NCI-H82 (cell line): Measurements from ENCODE around the gene GALNT10.

Source experiments
- DNase-seq: peaks from one replicate; lab custom pipeline; 2025; lab: John Stamatoyannopoulos, UW

Gene GALNT10

DNA sequence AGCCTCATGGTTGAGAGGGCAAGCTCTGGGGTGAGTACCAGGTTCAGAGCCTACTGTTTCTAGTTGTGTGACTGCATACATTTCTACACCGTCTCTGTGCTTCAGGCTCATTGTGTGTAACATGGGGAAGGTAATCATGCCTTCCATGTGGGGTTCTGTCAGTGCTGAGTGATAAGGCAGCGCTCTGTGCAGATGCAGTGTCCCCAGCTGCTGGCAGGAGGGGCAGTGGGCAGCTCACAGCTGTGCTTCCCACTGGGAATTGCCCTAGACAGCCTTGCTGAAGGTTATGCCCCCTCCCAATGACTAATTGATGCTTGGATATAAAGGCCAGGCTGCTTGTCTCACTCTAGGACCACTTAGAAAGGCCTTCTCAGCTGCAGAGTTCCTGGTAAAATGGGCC, 133.5 kb downstream of the GALNT10 start:
- no peak for DNase-seq

DNA sequence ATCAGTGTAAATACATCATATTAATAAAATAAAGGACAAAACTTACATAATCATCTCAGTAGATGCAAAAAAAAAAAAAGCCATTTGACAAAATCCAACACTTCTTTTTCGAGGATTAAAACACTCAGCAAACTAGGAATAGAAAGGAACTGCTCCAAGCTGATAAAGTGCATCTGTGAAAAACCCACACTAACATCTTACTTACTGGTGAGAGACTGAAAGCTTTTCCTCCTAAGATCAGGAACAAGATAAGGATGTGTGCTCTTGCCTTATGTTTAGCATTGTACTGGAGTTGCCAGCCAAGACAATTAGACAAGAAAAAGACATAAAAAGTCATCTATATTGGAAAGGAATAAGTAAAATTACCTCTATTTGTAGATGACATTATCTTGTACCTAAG, 135.0 kb downstream of the GALNT10 start:
- DNase-seq: no peak

DNA sequence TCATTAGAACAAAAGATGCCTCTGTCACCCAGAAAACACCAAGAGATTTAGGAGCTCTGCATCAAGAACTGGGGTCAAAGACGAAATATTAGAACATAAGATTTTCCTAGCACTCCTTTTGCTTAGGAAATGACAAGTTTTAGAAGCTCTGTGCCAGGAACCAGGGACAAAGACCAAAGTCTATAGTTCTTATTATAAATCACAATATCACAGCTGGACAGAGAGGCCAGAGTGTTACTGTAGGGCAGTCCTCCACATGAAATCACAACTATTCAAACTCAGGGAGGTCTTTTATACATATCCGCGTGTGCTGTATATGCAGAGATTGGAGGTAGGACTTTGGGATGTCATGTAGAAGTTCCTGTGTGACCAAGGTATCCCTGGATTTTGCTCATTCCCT, 138.5 kb downstream of the GALNT10 start:
- no peak for DNase-seq

DNA sequence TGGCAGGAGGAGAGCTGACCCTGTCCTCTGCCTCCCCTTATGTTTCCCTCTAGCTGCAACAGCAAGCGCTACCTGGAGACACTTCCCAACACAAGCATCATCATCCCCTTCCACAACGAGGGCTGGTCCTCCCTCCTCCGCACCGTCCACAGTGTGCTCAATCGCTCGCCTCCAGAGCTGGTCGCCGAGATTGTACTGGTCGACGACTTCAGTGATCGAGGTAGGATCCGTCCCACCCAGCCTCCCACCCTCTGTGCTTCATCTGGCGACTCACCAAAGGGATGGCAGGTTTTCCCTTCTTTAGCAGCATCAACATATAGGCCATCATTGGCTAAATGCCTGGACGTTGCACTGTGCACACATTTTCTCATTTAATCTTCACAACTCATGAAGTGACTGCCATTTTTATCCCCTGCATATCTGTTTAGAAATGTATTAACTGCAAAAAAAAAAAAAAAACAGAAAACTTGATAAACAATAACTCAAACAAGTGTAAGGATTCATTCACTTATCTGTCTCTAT, 139.0 kb downstream of the GALNT10 start:
- DNase-seq: no peak

DNA sequence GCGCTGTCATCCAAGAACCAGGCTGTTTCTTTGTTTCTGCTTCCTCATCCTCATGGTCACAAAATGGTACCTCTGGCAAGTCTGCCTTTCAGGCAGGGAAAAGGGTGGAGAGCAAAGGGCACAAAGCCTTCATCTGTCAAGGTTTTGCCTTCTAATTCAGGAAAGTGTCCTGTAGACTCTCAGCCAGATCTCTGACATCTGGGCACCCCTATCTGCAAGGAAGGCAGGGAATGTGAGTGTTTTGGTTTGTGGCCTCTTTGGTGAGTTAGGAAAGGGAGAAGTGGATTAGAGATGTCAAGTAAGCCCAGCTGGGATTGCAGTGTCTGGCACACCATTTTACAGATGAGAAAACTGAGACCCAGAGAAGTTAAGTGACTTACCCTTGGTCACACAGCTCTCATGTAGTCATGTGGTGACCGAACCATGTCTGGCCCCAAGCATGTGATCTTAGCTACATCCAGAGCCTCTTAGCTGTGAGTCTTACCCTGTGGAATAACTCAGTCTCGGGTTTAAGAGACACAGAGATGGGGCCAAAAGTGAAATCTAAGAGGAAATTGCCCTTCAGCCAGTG, 139.6 kb downstream of the GALNT10 start:
- DNase-seq: no peak

DNA sequence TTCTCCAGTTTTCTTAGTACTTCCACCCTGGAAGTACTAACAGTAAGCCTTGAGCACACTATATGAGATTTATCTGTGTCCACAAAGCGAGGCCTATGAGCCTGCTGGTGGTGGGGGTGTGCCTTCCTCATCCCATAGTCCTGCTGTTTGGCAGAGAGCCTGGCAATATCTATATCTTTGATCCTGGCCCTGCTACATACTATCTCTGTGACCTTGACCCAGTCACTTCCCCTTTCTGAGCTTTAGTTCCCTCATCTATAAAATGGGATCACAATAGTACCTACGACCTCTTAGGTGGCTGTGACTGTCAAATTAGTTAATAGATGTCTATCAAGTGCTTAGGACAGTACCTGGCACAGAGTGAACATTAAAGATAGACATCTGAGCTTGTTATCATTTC, 140.7 kb downstream of the GALNT10 start:
- DNase-seq: no peak

DNA sequence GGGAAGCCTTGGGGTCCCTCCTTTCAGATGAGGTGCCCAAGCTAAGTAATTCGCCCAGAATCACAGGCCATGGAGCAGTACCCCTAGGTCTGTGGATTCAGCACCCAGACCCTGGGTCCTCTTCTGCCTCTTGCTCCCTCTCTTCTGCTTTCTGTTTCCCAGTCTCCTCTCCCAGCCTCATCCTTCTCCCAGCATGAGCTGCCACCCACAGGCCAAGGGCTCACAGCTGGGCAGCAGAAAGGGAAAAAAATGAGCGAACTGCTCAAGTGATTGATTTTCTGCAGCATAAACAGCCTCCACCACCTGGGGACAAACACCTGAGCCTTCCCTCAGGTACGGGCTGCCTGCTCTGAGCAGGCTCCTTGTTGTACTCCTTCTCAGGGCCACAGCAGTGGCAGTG, 141.4 kb downstream of the GALNT10 start:
- DNase-seq: no peak

DNA sequence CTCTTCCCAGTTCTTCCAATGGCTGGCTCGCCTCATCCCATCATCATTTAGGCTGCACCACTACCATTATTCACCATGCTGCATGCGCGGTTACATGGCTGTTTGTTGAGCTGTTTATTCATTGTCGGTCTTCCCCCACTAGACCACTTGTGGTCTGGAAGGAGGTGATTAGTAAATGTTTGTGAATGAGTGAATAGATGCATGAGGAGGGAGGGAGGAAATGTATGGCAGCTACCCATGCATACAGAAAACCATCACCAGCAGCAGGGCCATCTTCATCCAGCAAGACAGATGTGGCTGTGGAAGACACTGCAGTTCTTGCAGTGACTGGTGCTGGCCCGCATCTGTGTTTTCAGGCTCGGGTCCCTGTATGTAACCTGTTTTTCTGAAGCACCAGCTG, 141.9 kb downstream of the GALNT10 start:
- no peak for DNase-seq

DNA sequence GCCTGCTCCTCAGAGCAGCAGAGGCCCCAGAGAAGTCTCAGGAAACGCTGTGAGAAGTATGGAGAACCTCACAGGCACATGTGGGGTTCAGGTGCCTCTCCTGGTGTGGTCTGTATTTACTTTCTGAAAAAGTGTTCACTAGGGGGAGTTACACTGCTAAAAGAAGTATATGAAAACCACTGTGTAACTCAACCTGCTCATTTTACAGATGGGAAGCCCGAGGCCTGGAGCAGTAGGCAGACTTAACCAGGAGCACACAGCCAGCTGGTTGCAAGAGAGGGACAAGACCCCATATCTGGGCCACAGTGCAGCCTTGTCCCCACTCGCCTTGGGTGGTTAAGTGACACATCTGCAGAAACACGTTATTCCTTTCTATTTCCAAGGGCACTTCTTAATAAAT, 142.5 kb downstream of the GALNT10 start:
- DNase-seq: no peak

DNA sequence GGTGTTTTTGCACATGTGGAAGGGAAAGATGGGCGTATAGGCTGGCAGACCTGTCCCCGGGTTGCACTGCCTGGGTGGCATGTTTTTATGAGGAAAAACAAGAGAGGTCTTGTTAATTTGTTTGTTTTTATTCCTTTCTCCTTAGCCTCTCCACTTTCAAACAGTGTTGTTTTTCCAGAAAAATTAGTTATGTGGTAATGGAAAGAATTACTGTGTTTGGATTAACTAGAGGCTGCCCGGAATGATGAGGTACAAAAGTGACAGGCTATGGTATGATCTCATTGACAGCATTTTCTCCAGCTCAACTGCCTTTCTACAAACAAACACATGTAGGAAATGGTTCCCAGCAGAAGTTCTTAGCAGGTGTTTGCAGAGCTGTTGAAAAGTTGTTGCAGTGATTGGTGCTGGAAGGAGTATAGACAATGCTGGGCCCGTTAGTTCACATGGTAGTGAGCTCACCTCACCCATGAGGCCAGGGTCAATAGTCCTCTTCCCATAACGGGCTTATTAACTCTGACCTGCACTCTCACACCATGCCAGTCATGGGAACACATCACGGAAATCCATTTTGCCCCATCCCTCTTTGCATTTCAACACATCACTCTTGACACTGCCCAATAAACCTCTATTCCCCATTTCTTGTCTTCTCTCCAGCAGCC, 144.0 kb downstream of the GALNT10 start:
- DNase-seq: no peak

DNA sequence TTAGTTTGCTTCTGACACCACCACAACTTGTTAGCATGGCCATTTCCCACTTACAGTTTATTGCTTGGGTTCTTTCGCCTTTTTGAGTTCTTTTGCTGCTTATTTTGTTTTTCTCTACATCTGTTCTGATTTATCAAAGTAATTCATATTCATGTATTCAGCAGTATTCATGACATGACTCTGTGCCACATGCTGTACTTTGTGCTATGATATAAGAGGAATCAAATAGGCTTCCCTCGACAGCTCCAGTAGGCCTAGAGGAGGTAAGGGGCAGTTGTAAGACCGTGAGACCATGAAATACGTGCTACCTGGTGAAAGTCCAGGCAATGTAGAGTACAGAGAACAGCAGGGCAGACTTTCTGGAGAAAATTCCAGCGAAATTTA, 144.5 kb downstream of the GALNT10 start:
- DNase-seq: no peak

DNA sequence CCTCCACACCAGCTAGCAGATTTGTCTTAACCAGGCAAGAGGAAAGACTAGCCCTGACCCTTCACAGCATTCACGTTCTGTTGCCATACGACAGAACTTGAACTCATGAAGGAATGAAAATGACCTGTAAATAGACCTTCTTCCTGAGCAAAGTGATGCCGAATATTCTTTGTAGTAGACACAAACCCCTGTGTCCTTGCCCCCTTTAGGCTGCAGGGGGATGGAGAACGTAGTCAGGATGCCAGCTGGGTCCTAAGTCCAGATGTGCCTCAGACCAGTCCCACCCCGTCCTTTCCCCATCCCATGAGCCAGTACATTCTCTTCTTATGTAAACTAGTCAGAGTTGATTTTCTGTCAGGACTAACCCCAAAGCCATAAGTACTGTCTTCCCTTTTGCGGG, 151.1 kb downstream of the GALNT10 start:
- no peak for DNase-seq

DNA sequence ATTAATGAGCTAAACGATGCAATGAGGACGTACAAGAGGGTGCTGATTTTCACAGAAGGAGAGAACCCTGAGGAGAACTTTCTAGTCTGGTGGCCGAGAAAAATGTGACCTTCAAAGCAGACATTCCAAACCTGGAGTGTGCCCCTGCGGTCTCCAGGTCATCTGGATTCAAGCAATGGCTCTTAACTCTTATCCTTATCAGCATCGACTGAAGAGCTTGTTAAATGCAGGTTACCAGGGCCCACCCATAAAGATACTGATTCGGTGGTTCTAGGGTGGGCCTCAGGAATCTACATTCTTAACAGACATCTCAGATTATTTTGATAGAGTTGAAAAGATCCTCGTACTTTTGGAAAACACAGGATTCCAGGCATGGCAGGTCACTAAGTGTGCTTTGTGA, 151.7 kb downstream of the GALNT10 start:
- DNase-seq: no peak

DNA sequence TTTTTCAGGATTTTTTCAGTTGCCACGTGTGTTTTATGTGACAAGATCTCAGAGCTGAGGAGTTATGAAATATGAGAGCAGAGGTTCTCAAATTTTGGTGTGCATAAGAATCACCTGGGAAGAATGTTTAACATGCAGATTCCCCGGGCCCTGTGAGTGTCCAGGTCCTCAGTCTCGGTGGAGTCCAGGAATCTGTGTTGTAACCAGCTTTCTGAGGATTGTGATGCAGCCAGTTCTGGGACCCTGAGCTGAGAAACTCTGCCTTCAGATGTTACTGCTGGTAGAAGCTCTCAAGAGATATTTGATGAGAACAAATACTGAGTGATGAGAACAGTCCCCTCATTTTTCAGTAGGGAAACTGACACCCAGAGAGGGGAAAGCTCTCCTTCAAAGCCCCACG, 152.4 kb downstream of the GALNT10 start:
- no peak for DNase-seq

DNA sequence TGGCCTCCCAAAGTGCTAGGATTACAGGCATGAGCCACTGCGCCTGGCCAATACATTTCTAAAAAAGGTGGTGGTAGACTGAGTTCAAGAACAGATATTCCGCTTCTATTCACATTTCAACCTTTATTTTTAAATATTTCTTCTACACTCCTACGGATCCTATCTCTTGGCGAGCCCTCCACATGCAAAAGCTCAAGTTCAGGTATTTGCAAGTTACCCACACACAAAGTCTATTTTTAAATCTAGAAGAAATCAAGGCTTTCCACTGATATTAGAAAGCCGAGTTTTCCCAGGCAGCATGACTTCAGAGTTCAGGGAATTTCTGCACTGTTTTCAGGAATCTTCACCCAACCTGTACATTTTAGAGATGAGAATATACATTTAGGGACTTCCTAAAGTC, 153.9 kb downstream of the GALNT10 start:
- no peak for DNase-seq

DNA sequence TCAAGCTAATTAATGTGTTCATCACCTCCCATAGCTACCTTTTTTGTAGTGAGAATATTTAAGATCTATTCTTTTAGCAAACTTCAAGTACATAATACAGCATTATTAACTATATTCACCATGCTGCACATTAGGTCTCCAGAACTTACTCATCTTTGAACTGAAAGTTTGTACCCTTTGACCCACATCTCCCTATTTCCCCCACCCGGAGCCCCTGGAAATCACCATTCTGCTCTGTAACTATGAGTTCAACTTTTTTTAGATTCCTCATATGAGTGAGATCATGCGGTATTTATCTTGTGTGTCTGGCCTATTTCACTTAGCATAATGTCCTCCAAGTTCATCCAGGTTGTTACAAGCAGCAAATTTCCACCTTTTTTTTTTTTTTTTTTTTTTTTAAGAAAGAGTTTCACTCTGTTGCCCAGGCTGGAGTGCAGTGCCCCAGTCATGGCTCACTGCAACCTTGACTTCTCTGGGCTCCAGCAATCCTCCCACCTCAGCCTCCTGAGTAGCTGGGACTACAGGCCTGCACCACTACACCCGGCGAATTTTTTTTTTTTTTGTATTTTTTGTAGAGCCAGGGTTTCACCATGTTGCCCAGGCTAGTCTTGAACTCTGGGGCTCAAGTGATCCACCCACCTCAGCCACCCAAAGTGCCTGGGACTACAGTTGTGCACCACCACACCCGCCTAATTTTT, 154.9 kb downstream of the GALNT10 start:
- DNase-seq: no peak

DNA sequence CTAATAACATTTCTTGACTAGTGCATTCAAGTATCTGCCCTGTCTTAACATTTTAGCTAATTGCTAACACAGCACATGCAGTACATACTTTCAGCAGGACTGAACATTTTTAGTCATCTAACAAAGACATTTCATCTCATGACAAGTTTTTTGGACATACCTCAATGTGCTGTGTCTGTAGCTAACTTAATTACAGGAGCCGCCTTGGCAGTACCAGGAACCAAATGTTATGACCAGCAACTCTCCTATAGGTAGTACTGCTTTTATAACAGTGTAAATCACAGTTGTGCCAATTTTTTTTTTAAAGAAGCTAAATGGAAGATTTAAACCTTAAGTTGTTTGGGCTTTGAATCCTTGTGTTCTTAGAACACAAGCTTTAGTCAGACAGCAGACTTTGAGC, 155.9 kb downstream of the GALNT10 start:
- no peak for DNase-seq

DNA sequence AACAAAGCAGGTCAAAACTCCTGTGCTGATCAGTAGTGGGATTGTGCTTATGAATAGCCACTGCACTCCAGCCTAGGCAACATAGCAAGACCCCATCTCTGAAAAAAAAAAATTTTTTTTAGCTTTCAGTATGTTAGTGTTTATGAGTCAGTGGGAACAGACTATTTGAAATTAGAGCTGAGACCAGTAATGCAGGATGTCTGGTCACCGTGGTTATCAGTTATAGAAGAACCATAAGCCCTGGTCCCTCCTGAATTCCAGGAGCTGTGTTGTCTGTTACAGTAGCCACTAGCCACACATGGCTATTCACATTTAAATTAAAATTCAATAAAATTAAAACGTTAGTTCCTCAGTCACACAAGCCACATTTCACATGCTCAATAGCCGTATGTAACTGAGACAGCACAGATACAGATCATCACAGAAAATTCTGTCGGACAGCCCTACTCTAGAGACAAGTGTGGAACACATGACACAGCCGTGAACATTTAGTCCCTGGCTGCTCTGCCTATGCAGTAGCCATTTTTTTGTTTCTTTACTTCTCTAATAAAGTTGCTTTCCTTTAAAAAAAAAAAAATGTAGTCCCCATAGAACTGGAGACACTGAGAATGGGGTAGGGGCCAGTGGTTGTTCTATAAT, 159.2 kb downstream of the GALNT10 start:
- no peak for DNase-seq

DNA sequence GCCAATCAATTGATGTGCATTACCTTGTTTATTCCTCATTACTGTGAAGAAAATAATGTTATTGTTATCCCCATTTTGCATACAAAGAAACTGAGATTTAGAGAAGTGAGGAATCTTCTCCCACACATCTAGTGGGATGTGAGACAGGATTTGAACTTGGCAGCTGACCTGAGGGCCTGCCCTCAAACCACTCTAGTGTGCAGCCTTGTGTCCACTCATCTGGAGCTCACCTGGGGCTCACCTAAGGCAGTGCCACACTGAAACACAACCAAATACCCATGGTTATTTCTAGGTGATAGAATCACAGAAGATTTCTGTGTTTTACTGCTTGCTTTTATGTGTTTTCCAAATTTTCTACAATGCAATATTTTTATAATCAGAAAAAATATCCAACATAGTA, 160.6 kb downstream of the GALNT10 start:
- DNase-seq: no peak

DNA sequence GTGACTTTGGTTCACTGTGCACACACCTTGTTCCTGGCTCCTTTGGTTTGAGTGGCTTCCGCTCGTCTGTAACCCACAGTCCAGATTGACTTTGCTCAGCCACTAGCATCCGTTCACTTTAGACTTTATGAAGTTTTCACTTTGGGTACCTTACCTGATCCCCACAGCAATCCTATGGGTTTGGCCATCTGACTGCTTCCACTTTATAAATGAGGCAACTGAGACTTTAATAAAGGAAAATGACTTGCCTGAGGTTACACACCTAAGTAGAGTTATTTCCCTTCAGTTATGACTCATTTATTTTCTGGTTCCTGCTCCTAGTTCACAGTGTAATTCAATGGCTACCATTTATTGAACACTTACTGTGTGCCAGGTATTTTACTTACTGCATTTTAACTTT, 161.0 kb downstream of the GALNT10 start:
- no peak for DNase-seq

DNA sequence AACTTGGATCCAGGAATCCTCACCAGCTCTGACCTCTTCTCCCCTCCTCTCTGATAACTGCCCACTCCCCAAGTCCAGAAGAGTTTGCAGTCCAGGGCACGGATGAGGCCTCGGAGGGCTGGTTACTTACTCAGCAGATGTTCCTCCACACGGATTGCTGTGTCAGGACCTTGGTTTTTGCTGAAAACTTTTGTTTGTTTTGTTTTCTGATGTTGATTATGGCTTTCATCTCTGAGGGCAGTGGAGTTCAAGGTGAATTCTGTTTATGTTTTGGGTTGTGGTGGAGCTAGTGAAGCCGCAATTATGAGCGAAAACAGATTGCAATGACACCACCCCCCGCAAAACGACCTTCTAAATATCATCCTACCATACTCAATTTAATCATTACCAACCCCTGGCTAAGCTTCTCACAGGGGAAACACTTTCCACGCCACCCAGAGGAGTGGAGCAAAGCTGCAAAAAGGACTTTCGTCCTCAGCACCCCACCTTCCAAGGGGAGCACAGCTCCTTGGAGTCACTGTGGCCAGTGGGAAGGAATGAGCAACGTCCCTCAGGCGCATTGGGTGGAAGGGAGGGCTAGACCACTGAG, 162.5 kb downstream of the GALNT10 start:
- DNase-seq: no peak

DNA sequence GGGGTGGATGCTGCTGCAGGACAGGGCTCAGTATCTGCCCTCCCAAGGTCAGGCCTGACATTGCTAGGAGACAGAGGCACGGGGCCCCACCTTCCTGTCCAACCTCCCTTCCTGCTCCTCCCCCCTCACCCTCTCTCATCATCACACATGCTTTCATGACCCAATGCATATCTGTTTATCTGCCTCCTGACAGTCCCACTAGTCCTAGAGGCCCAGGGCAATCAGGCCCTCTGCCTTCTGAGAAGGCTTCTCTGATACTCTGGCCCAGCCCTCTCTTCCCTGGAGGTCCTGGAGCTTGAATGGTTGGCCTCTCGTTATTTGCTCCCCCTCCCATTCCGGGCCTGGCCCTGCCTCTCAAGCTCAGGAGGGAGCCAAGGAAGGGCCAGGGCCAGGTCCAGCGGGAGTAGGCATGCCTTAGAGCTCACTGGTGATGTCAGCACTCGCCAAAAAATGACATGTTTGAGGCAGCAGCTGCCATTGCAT, 164.6 kb downstream of the GALNT10 start:
- no peak for DNase-seq
